GM21723 (cell line): ENCODE measurements around the gene SEMA7A.
A peak's percentile ranks its signal among the peaks of the same experiment; 100 is the strongest.
"Not testable (repeated sequence)": the region's sequence is repeated elsewhere in the genome, so short reads cannot be mapped to it uniquely, and the experiment has no call there.

Source experiments
- ATAC-seq: cut with Tn5 transposase; IDR thresholded peaks from one replicate; pipeline ENCODE4 v1.9.1; 2021; ENCODE audit warnings: mild to moderate bottlenecking, moderate library complexity; ENCODE audit not compliant: unreplicated experiment

SEMA7A gene, protein sequence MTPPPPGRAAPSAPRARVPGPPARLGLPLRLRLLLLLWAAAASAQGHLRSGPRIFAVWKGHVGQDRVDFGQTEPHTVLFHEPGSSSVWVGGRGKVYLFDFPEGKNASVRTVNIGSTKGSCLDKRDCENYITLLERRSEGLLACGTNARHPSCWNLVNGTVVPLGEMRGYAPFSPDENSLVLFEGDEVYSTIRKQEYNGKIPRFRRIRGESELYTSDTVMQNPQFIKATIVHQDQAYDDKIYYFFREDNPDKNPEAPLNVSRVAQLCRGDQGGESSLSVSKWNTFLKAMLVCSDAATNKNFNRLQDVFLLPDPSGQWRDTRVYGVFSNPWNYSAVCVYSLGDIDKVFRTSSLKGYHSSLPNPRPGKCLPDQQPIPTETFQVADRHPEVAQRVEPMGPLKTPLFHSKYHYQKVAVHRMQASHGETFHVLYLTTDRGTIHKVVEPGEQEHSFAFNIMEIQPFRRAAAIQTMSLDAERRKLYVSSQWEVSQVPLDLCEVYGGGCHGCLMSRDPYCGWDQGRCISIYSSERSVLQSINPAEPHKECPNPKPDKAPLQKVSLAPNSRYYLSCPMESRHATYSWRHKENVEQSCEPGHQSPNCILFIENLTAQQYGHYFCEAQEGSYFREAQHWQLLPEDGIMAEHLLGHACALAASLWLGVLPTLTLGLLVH

DNA sequence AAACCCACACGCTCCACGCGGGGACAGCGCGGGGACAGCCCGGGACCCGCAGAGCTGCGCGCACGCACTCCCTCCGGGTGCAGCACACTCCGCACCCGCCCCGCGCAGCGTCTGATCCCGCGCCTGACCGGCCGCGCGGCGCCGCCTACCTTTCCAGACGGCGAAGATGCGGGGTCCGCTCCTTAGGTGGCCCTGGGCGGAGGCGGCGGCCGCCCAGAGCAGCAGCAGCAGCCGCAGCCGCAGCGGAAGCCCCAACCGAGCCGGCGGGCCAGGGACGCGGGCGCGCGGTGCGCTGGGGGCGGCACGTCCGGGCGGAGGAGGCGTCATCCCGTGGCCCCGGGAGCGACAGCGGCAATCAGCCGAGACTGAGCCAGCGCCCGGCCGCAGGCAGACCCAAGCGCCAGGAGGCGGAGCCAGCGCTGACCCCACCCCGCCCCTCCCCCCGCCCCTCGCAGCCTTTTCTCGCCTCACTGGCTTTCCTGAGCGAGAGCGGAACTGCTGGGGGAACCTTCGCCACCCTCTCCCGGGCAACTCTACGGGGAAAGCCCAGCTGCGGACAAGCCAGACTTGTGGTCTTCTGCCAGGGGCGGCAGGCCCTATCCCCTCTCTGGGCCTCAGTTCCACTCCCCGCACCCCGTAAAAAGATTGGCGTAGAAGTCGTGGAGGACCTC, at the start of gene SEMA7A:
Gene SEMA7A, minus strand, starts transcription at position 367 of the 671 bp plus-strand sequence. Its CDS starts 40 bp downstream, at position 327.
- ATAC-seq: peak; percentile 62

DNA sequence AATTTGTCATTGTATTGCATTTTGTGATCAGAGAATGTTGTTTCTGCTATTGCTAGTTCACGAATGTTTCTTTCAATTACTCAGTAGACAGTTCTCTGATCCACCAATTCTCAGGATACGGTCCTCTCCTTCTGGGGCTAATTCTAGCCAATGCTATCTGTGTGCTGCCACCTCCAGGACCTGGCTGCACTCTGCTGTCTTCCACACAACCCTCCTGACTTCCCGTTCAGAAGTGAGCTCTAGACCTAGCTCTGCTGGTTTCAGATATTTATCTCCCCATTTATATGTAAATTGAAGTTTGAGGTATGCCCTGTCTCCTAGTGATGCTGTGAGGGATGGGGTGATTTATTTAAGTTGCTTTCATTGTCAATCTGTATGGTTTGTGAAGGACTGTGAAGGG, 48.9 kb upstream of the SEMA7A start:
- ATAC-seq: no peak

DNA sequence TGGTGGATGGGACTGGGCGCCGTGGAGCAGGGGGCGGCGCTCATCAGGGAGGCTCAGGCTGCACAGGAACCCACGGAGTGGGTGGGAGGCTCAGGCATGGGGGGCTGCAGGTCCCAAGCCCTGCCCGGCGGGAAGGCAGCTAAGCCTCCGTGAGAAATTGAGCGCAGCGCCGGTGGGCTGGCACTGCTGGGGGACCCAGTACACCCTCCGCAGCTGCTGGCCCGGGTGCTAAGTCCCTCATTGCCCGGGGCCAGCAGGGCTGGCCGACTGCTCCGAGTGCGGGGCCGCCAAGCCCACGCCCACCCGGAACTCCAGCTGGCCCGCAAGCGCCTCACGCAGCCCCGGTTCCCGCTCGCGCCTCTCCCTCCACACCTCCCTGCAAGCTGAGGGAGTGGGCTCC, 46.6 kb upstream of the SEMA7A start:
- not testable (repeated sequence) for ATAC-seq

DNA sequence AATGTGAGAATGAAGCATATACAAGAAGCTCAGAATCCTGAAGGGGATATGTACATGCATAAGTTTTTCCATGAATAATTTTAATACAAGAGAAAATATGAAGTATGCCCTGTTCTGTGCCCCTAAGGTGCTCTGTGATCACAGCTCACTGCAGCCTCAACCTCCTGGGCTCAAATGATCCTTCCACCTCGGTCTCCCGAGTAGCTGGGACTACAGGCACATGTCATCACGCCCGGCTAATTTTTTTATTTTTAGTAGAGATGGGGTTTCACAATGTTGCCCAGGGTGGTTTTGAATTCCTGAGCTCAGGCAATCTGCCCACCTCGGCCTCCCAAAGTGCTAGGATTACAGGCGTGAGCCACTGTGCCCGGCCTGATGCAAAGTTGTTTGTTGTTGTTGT, 37.9 kb upstream of the SEMA7A start:
- not testable (repeated sequence) for ATAC-seq

DNA sequence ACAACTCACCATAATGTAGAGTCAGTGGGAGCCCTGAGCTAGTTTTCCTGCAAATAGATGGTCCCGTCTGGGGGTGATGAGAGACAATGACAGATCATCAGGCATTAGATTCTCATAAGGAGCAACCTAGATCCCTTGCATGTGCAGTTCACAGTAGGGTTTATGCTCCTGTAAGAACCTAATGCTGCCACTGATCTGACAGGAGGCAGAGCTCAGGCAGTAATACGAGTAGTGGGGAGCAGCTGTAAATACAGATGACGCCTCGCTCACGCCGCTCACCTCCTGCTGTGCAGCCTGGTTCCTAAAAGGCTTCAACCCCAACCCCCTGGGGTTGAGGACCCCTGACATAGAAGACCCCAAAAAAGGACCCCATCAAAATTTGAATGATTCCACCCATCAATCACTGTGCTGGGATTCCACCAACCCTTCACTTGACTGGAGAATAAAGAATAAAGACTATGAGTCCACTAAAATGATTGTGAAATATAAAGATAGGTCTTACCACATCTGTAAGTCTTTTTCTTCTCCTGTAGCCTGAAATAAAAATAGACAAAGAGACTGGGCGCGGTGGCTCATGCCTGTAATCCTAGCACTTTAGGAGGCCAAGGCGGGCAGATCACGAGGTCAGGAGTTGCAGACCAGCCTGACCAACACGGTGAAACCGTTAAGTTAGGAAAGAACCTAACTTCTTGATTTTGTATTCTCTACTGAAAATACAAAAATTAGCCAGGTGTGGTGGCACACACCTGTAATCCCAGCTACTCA, 37.1 kb upstream of the SEMA7A start:
- ATAC-seq: no peak

DNA sequence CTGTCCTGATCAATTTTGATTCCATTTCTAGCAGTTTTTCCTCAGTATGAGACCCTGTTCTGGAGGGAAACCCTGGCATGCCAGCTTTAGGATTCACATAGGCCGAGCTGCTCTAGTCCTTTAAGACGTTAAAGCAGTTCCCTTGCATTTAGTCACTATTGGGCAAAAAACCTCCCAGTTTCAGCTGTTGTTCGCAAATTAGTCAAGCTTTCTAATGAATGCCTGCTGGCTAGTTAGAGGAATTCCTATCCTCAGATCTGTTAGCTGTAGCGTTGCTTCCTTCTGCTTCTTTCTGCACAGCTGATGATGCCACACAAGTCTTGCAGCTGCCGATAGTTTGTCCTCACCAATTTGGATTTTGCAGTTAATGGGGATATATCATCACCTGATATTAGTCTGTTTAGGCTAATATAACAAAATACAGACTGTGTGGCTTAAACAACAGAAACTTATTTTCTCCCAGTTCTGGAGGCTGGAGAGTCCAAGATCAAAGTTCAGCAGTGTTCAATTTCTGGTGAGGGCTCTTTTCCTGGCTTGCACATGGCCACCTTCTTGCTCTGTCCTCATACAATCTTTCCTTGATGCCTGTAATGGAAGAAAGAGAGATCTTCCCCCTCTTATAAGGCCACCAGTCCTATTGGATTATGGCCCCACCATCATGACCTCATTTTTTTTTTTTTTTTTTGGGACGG, 34.7 kb upstream of the SEMA7A start:
- ATAC-seq: no peak

DNA sequence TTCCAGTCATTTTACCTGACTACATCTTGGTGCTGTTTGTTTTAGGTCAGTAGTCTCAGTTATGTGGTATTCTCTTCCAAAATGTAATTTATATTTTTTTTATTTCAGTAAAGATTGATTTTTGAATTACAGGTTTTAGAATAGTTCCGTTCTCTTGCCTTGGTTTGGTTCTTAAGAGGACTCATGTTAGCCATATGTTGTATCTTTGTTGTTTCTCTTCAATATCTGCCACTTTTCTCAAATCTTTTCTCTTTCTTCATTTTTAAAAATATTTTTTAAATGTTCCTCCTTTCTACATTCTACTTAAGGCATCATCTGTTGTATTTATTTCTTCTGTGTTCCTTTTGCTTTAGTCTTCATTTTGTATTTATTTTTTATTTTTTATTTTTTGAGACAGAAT, 32.8 kb upstream of the SEMA7A start:
- ATAC-seq: no peak

DNA sequence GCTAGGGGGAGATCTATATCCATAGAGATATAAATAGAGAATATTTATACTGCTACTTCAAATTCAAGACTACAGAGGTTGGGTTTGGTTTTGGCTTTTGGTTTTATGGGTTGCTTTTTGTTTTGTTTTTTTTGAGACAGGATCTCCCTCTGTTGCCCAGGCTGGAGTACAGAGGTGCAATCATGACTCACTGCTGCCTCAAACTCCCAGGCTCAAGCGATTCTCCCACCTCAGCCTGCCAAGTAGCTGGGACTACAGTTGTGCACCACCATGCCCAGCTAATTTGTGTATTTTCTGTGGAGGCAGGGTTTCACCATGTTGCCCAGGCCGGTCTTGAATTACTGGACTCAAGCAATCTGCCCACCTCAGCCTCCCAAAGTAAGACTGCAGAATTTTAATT, 31.1 kb upstream of the SEMA7A start:
- ATAC-seq: no peak

DNA sequence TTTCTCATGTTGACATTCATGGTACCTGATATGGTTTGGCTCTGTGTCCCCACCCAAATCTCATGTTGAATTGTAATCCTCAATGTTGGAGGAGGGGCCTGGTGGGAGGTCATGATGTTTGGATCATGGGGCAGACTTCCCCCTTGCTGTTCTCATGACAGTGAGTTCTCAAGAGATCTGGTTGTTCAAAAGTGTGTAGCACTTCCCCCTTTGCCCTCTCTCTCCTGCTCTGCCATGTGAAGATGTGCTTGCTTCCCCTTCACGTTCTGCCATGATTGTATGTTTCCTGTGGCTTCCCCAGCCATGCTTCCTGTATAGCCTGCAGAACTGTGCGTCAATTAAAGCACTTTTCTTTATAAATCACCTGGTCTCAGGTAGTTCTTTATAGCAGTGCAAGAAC, 30.5 kb upstream of the SEMA7A start:
- ATAC-seq: no peak

DNA sequence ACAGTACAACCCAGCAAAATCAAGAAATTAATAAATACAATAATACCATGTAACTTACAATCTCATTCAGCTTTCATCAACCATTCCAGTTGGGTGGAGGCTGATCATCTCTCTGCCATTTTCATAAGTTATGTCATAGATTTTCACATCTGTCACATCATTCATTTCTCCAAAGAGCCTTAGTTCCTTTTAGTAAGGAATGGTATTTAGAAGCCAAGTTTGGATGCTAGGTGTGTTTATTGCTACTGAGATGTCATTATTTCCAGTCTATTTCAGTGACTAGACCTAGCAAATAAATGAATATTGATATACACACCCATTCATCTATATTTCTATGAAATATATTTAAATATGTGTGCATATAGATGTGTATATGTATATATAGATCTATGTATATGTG, 29.9 kb upstream of the SEMA7A start:
- ATAC-seq: no peak

DNA sequence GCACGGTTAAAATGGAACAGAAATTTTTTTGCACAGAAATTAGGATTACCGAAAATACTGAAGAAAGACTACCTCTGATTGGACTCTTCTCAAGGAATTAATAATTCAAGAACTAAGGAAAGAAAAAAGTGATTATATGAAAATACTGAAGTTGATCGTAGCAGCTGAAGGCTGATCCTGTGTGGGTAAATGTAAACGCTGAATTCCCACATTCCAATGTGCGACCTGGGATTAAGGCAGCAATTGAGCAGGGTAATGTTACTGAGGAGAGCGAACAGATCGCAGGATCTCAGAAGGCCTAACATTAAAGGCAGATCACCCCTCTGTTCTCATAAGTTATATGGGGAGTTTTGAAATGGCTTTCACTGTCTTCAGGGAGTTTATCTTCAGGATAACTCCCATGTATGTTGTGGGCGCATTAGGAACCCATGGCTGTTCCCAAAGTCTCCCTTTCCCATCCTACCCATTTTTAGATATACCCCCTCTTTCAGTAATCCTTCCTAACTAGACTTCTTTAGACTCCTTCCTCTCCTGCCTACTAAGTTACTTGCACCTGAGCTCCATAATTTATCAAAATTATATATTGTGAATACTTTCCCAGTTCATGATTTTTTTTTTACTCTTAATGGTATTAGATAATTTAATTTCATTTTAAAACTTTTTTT, 28.2 kb upstream of the SEMA7A start:
- ATAC-seq: no peak

DNA sequence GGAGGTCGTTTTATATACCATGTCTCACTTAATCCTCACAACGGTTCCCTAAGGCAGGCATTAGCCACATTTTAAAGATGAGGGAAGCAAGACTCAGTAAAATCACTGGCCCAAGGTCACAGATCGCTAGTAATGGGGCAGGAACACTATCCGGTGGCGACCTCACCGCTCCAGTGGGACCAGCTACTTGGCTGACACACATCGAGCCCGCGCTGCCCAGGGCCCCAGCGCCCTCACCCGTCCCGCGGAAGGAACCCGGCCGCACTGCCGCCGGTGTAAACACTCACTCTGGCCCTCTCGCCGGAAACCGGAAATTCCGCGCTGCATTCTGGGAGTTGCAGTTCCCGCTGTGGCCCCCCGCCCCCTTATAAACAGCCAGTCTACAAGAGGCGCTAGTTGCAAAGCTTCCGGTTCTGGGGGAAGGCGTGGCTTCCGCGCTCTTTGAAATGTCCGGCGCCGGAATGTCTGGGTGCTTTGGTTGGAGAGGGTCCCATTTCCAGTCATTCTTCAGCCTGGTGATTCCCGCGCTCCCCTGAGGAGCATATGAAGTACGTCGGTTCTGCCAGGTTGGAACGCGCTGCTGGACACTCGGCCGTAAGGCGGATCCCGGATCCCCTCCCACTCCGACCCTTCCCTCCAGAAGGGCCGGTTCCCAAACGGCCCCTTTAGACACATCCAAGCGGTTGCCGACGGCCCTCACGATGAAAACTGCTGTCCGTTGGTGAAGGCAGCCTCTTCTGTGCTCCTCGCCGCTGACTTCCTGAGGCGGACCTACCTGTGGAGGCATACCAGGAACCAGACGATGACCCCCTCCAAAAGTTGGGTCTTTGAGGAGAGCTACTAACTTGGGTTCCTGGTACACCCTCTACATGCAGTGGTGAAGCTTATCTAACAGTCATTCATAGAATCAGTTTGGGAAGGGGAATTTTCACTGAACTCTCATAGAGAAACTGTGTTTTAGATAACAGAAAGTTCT, 27.4 kb upstream of the SEMA7A start, which contains the start of gene UBL7:
Gene UBL7, minus strand, starts transcription at position 290 of the 976 bp plus-strand sequence. CDS start 2,293 bp downstream, outside the sequence.
- ATAC-seq: peak; percentile 79

DNA sequence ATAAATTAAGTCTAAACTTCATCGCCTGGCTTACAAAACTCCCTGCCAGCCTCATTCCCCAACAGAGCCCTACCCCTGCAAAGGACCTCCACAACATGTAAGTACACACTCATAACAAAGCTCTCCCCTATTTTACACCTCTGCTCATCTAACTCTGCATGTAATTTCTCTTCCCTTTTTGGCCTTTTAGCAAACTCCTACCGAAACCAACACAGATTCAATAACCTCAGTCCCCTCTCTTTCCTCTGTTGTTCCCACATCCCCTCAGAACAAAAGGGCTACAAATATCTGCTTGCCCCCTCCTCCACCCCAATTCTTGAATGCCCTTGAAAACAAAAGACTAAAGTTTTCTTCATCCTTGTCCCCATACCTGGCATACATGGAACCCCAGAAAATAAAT, 26.5 kb upstream of the SEMA7A start:
- peak; percentile 29 for ATAC-seq

DNA sequence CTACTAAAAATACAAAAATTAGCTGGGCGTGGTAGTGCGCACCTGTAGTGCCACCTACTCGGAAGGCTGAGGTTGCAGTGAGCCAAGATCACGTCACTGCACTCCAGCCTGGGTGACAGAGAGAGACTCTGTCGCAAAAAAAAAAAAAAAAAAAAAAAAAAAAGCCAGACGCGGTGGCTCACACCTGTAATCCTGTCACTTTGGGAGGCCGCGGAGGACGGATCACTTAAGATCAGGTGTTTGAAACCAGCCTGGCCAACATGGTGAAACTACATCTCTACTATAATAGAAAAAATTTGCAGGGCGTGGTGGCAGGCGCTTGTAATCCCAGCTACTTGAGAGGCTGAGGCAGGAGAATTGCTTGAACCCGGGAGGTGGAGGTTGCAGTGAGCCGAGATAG, 26.0 kb upstream of the SEMA7A start:
- ATAC-seq: not testable (repeated sequence)

DNA sequence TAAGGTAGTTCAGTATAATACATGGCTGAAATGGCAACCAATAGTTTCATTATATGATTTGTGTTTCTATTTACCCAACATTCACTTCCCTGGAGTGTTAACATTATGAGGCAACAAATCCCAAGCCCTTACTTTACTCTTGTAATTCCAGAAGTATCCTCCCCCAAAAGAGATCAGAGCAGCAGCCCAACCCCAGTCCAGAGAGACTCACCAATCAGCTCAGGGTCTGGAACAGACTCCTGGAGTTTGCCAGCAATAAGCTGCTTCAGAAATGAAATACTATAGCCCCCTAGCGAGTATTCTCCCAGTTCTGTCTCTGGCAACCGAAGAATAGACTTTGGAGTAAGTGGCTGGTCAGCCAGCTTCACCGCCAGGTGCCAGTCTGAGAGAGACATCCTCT, 24.7 kb upstream of the SEMA7A start:
- ATAC-seq: no peak

DNA sequence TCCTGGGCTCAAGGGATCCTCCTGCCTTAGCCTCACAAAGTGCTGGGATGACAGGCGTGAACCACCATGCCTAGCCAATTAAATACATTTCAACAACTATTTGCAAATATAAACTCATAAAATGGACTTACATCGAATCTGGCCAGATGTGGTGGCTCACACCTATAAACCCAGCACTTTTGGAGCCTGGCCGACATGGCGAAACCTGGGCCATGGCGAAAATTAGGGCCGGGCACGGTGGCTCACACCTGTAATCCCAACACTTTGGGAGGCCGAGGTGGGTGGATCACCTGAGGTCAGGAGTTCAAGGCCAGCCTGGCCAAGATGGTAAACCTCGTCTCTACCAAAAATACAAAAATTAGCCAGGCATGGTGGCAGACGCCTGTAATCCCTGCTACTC, 23.3 kb upstream of the SEMA7A start:
- not testable (repeated sequence) for ATAC-seq

DNA sequence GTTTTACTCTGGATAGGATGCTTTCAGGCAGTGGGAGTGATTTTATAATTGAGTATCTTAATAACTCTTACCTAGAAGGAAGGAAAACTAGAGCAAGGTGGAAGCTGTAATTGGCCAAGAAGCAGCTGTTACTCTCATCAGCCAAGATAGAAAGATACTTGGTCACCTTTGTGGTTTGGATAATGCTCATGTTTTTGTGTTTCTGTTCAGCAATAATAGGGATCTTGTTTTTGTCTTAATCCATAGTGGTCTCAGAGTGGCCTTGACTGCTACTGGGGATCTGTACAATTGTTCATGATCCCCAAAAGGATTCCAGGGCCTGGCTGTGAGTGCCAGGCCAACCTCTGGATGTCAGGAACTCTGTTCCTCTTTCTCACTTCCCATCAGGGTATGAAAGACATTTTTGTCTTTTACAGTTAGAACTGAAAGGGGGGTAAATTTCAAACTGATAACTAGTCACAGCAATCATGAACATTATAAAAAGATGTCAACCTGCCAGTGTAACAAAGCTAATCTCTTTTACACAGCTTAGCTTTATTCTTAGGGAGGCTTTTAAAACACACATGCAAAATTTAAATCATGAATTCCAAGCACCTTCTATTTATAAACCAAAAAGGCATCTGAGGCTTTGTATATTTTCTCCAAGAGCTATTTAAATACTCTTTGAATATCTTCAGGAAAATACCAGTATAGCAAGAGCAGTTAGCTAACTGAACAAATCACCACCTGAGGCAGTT, 21.2 kb upstream of the SEMA7A start:
- no peak for ATAC-seq
